ENCODE results near the gene KDM2B. TPM values are rescaled to one million over a fixed set of nuclear protein-coding genes. Genes with fewer than 3 reads are reported as not detected.

Gene KDM2B
- total RNA-seq, 1 experiment from 2014 or later, result 24.7 TPM

DNA sequence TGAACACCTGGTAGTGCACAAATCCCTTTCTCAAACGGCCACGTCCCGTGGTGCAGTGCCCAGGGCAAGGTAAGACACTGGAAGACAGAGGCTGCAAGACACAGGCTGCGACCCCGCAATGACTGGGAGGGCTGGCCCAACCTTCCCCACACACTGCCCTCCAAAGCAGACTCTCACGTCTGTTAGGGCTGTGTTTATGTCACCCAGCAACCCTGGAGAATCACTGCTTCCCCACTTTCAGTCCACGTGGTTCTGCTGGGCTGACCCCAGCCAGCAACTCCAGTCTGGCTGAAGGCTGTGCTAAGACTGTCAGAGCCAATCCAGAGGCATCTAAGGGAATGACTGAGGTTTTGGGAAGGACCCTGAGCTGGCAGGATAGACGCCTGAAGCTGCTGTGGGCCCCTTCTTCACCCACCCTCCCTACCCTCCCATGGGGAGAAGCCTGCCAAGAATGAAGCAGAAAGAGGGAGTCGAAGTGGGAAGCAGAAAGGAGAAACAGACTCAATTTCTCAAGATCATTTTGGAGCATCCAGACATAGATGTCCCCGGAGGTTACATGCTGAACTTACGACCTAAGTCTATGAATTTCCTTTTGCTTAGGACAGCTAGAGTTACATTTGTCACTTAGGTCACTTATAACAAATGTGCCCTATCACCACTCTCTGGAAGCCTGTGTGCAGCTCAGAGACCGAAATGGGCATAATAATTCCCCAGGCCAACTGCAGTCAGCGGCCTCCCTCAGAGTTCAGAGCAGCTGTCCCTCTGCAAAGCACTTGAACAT, 11.7 kb downstream of the KDM2B start:
- no peak overlapping the region for H3K4me3 Mint-ChIP-seq (ENCODE audit: low read depth, unreplicated experiment)
- CTCF ChIA-PET, result interaction anchor here (0.6 to 1.0 kb wide), 3 partner anchors 14 to 122 kb away, joined by 3 read pairs; no protein-coding TSS in a partner anchor
- H3K4me1 Mint-ChIP-seq (ENCODE audit: low read depth, unreplicated experiment), result no peaks in the 10 kb centered on the region
- no peak for DNase-seq
- TF ChIP-seq, protein P1, sequence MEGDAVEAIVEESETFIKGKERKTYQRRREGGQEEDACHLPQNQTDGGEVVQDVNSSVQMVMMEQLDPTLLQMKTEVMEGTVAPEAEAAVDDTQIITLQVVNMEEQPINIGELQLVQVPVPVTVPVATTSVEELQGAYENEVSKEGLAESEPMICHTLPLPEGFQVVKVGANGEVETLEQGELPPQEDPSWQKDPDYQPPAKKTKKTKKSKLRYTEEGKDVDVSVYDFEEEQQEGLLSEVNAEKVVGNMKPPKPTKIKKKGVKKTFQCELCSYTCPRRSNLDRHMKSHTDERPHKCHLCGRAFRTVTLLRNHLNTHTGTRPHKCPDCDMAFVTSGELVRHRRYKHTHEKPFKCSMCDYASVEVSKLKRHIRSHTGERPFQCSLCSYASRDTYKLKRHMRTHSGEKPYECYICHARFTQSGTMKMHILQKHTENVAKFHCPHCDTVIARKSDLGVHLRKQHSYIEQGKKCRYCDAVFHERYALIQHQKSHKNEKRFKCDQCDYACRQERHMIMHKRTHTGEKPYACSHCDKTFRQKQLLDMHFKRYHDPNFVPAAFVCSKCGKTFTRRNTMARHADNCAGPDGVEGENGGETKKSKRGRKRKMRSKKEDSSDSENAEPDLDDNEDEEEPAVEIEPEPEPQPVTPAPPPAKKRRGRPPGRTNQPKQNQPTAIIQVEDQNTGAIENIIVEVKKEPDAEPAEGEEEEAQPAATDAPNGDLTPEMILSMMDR (IDR thresholded peaks at IDR 0.05; ENCODE audit: unreplicated experiment), result no peak
- intact Hi-C loops (cut with micrococcal nuclease; ENCODE audit: unreplicated experiment), result no loop called here
- H3K9me3 Mint-ChIP-seq (ENCODE audit: low read depth, unreplicated experiment), result peaks cover 3% of the 10 kb centered on the region
- H3K27ac Mint-ChIP-seq (ENCODE audit: unreplicated experiment), result no peak overlapping the region
- no peaks in the 10 kb centered on the region for H3K36me3 Mint-ChIP-seq (ENCODE audit: insufficient read depth, unreplicated experiment)
- peaks cover 34% of the 10 kb centered on the region for H3K27me3 Mint-ChIP-seq (ENCODE audit: unreplicated experiment)
- BruUV-seq (replicated peaks), result no TSS peak

DNA sequence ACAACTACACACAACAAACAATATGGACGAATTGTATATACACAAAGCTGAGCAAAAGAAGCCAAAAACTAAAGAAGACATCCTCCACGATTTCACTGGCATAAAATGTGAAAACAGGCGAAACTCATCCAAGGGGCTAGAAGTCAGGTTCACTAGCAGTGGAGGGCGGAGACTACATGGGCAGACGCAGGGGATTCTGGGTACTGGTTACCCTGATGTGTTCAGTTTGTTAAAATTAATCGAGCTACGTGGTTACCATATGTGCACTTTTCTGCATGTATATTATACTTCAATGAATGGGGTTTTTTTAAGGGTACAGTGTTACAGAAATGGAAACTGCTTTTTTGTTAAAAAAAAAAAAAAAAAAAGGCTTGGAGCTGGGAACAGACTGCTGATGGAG, 12.3 kb downstream of the KDM2B start:
- TF ChIP-seq, protein P1 (IDR thresholded peaks at IDR 0.05; ENCODE audit: unreplicated experiment), result no peak
- no peak for DNase-seq
- H3K27ac Mint-ChIP-seq (ENCODE audit: unreplicated experiment), result no peak overlapping the region
- H3K4me1 Mint-ChIP-seq (ENCODE audit: low read depth, unreplicated experiment), result no peaks in the 10 kb centered on the region
- H3K4me3 Mint-ChIP-seq (ENCODE audit: low read depth, unreplicated experiment), result no peak overlapping the region
- H3K27me3 Mint-ChIP-seq (ENCODE audit: unreplicated experiment), result peaks cover 34% of the 10 kb centered on the region
- peaks cover 3% of the 10 kb centered on the region for H3K9me3 Mint-ChIP-seq (ENCODE audit: low read depth, unreplicated experiment)
- intact Hi-C loops (cut with micrococcal nuclease; ENCODE audit: unreplicated experiment), result no loop called here
- CTCF ChIA-PET, result interaction anchor here (0.7 to 1.0 kb wide), 2 partner anchors 15 to 121 kb away, joined by 3 read pairs; no protein-coding TSS in a partner anchor
- H3K36me3 Mint-ChIP-seq (ENCODE audit: insufficient read depth, unreplicated experiment), result no peaks in the 10 kb centered on the region
- BruUV-seq (replicated peaks), result no TSS peak

- Mint-ChIP-seq H3K9me3 (ENCODE audit: low read depth, unreplicated experiment) (no peaks in the 10 kb centered on the region), H3K27ac (ENCODE audit: unreplicated experiment) (no peak overlapping the region), H3K4me1 (ENCODE audit: low read depth, unreplicated experiment) (no peaks in the 10 kb centered on the region), H3K36me3 (ENCODE audit: insufficient read depth, unreplicated experiment) (no peaks in the 10 kb centered on the region), H3K27me3 (ENCODE audit: unreplicated experiment) (peaks cover 21% of the 10 kb centered on the region), H3K4me3 (ENCODE audit: low read depth, unreplicated experiment) (no peak overlapping the region)
- intact Hi-C loops (cut with micrococcal nuclease; ENCODE audit: unreplicated experiment), result no loop called here
- DNase-seq, result no peak
- no TSS peak for BruUV-seq (replicated peaks)
- TF ChIP-seq, protein P1 (IDR thresholded peaks at IDR 0.05; ENCODE audit: unreplicated experiment), result no peak
- CTCF ChIA-PET, result interaction anchor here (0.7 to 1.1 kb wide), 2 partner anchors 12 to 14 kb away, joined by 3 to 4 read pairs; no protein-coding TSS in a partner anchor
These were observed 15.7 kb downstream of the KDM2B start for GRCh38 chr12:121565076-121565475.

GRCh38 chr12:121562488-121562887, 18.3 kb downstream of the KDM2B start:
- CTCF ChIA-PET, result interaction anchor here (0.6 to 0.7 kb wide), 4 partner anchors 14 to 97 kb away, joined by 3 to 7 read pairs (median 4); no protein-coding TSS in a partner anchor
- Mint-ChIP-seq H3K9me3 (ENCODE audit: low read depth, unreplicated experiment) (no peaks in the 10 kb centered on the region), H3K36me3 (ENCODE audit: insufficient read depth, unreplicated experiment) (no peaks in the 10 kb centered on the region), H3K4me1 (ENCODE audit: low read depth, unreplicated experiment) (no peaks in the 10 kb centered on the region), H3K27me3 (ENCODE audit: unreplicated experiment) (peaks cover 30% of the 10 kb centered on the region), H3K27ac (ENCODE audit: unreplicated experiment) (no peak overlapping the region), H3K4me3 (ENCODE audit: low read depth, unreplicated experiment) (no peak overlapping the region)
- DNase-seq, result no peak
- BruUV-seq (replicated peaks), result no TSS peak
- TF ChIP-seq, protein P1 (IDR thresholded peaks at IDR 0.05; ENCODE audit: unreplicated experiment), result no peak
- intact Hi-C loops (cut with micrococcal nuclease; ENCODE audit: unreplicated experiment), result no loop called here
